Body of pancreas (tissue), 4 donors: ENCODE results near the gene NUDT14.

ENCODE experiments used
- CTCF ChIP-seq, 7 experiments: fragments of 450-650 bp in 4 of 7; fragments of 200-600 bp in 3 of 7; sonication (generic) in 3 of 7; IDR thresholded peaks; one replicate each; pipeline ENCODE4 v1.5.1; 2016 to 2019; ENCODE audit warnings: antibody characterized with exemption in 7 of 7
- POLR2A ChIP-seq, 3 donors: fragments of 450-650 bp; IDR thresholded peaks; one replicate each; pipeline ENCODE4 v1.6.1; 2016; ENCODE audit warnings: antibody characterized with exemption in 3 of 3, mild to moderate bottlenecking in 2 of 3

- TF ChIP-seq CTCF (IDR thresholded peaks at IDR 0.05) (no peak), POLR2A (IDR thresholded peaks at IDR 0.05) (no peak)
Observed at GRCh38 chr14:105124823-105125222, 56.3 kb downstream of the NUDT14 start.
